ENCODE measurements around the gene RABAC1. TPM values are rescaled to one million over a fixed set of nuclear protein-coding genes. Genes with fewer than 3 reads are reported as not detected.
A peak's percentile ranks its signal among the peaks of the same experiment; 100 is the strongest.
"Not testable (repeated sequence)": the region's sequence is repeated elsewhere in the genome, so short reads cannot be mapped to it uniquely, and the experiment has no call there.

The RABAC1 gene
- total and polyA plus RNA-seq, 10 of the 15 experiments (the other 5 are each of a cell fraction or from before 2014, with no cell fraction given) = 10.9 to 115 (median 49.2) TPM

GRCh38 chr19:41915021-41915775 lies 43.9 kb downstream of the RABAC1 start (continued):
- TF ChIP-seq ZNF24 (IDR thresholded peaks at IDR 0.05) (no peak), ZNF384 (IDR thresholded peaks at IDR 0.05; ENCODE audit: borderline replicate concordance, low read depth, low read length) (no peak), PAX5 (IDR thresholded peaks at IDR 0.05; ENCODE audit: borderline replicate concordance, low read depth, low read length) (no peak), RUNX3 (IDR thresholded peaks at IDR 0.05; ENCODE audit: low read length) (no peak), ZBED1 (IDR thresholded peaks at IDR 0.05; ENCODE audit: borderline replicate concordance) (no peak), HDGF (IDR thresholded peaks at IDR 0.05) (no peak), MTA3 (IDR thresholded peaks at IDR 0.05; ENCODE audit: borderline replicate concordance, low read length) (no peak), SP1 (IDR thresholded peaks at IDR 0.05; ENCODE audit: low read depth, low read length) (no peak), SMC3 (IDR thresholded peaks at IDR 0.05; ENCODE audit: borderline replicate concordance, low read length) (no peak), ASH2L (IDR thresholded peaks at IDR 0.05; ENCODE audit: borderline replicate concordance, low read depth) (no peak), CHD4 (IDR thresholded peaks at IDR 0.05) (no peak), ATF2 (IDR thresholded peaks at IDR 0.05; ENCODE audit: low read length) (no peak), TCF3 (IDR thresholded peaks at IDR 0.05; ENCODE audit: borderline replicate concordance, insufficient read depth, low read depth, low read length) (no peak), MYC (IDR thresholded peaks at IDR 0.05; ENCODE audit: insufficient read depth, insufficient read length, insufficient replicate concordance, low read length, severe bottlenecking) (no peak)

DNA sequence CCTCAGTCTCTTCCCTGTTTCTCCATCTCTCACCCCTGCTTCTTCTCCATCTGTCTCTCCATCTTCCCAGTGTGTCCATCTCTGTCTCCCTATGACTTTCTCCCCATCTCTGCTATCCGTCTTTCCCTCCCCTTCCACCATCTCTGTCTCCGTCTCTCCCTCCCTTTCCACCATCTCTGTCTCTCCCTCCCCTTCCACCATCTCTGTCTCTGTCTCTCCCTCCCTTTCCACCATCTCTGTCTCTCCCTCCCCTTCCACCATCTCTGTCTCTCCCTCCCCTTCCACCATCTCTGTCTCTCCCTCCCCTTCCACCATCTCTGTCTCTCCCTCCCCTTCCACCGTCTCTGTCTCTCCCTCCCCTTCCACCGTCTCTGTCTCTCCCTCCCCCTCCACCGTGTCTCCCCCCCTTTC lies 44.7 kb downstream of the RABAC1 start:
- H3K4me1 ChIP-seq (ENCODE audit: control insufficient read depth, insufficient read depth, low read length); H3K27me3 ChIP-seq (replicated peaks in 1 of 2; ENCODE audit: control insufficient read depth in 2 of 2, insufficient read depth in 2 of 2, low read length in 1 of 2); SMC1A ChIA-PET (ENCODE audit: uncharacterized antibody, unreplicated experiment); CTCF ChIA-PET; ATAC-seq; H3K4me3 ChIP-seq; in situ Hi-C loops (cut with MboI); POLR2A ChIA-PET; BruUV-seq (replicated peaks); H3K36me3 ChIP-seq (ENCODE audit: control insufficient read depth in 2 of 2, insufficient read depth in 2 of 2, low read length in 1 of 2); H3K9ac ChIP-seq (ENCODE audit: control insufficient read depth, insufficient read depth, low read length); H3K27ac ChIP-seq (ENCODE audit: control insufficient read depth, insufficient read depth); H3K79me2 ChIP-seq (ENCODE audit: control insufficient read depth, insufficient read depth, low read length); DNase-seq (ENCODE audit: low read depth, low spot score); H3K9me3 ChIP-seq (replicated peaks; ENCODE audit: control insufficient read depth, insufficient read depth, low read length); H3K4me2 ChIP-seq (ENCODE audit: control insufficient read depth, insufficient read depth); intact Hi-C loops (cut with micrococcal nuclease; ENCODE audit: unreplicated experiment); H4K20me1 ChIP-seq (ENCODE audit: control insufficient read depth, insufficient read depth); H2AFZ ChIP-seq (ENCODE audit: control insufficient read depth, low read depth, low read length); RAD21 ChIA-PET (ENCODE audit: unreplicated experiment): not testable (repeated sequence)
- peak; percentile 27 for FAIRE-seq
- WGBS (ENCODE audit: insufficient coverage, insufficient replicate concordance, low lambda C conversion rate, missing lambda C conversion rate) = 0% methylated on average over 1 of the region's 5 CpGs
